Esophagus muscularis mucosa (tissue), 4 donors: ENCODE results near the gene STK10. TPM values are rescaled to one million over a fixed set of nuclear protein-coding genes. Genes with fewer than 3 reads are reported as not detected.

Experiments
- DNase-seq: peaks from one replicate; pipeline ENCODE4 v3.0.0-alpha.2; 2017; ENCODE audit errors: extremely low spot score
- H3K27ac ChIP-seq, 4 donors: fragments of 200-600 bp; sonication (generic); replicated peaks in 1 of 4; 1 replicate in 3 of 4; 2 replicates in 1 of 4; pipeline ENCODE4 v1.5.1; 2016 to 2019; ENCODE audit warnings: mild to moderate bottlenecking in 1 of 4
- H3K27me3 ChIP-seq, 4 donors: fragments of 200-600 bp; sonication (generic); one replicate each; pipeline versions ENCODE4 v1.5.1 to v1.6.0; 2016 to 2019
- H3K36me3 ChIP-seq, 4 donors: fragments of 200-600 bp; sonication (generic); one replicate each; pipeline ENCODE4 v1.5.1; 2016 to 2019
- H3K4me1 ChIP-seq, 4 donors: fragments of 200-600 bp; sonication (generic); one replicate each; pipeline ENCODE4 v1.5.1; 2016 to 2019
- H3K4me3 ChIP-seq, 4 donors: fragments of 200-600 bp; sonication (generic); 1 replicate in 2 of 4; 2 replicates in 2 of 4; pipeline ENCODE4 v1.5.1; 2016 to 2019; ENCODE audit warnings: mild to moderate bottlenecking in 4 of 4, moderate library complexity in 1 of 4
- H3K9me3 ChIP-seq, 4 donors: fragments of 200-600 bp; sonication (generic); 1 replicate in 3 of 4; 2 replicates in 1 of 4; pipeline ENCODE4 v1.5.1; 2016 to 2019
- EP300 ChIP-seq: sonication (generic); formaldehyde crosslinking; IDR thresholded peaks from one replicate; pipeline ENCODE4 v1.6.1; 2017; ENCODE audit warnings: antibody characterized with exemption
- POLR2A ChIP-seq: fragments of 450-650 bp; IDR thresholded peaks from one replicate; pipeline ENCODE4 v1.6.1; 2017; ENCODE audit warnings: antibody characterized with exemption, moderate library complexity, mild to moderate bottlenecking, low read depth
- POLR2AphosphoS5 ChIP-seq, 2 donors: sonication (generic); formaldehyde crosslinking; IDR thresholded peaks; one replicate each; pipeline ENCODE4 v1.6.1; 2017; ENCODE audit warnings: antibody characterized with exemption in 2 of 2
- WGBS: methylation state at CpG from one replicate; pipeline ENCODE4 v1.1.5; 2018; 5-methylcytosine and 5-hydroxymethylcytosine counted together
- intact Hi-C: fragments of 100-400 bp; cut with DNase I; formaldehyde crosslinking; loops from one replicate; pipeline ENCODE4 v1.15.1; 2023
- total RNA-seq, 4 donors: library from RNA; depleted of rRNA; stranded (reverse); fragments of >200 nt; gene quantifications; one replicate each; pipeline versions ENCODE4 v1.1.0 to v1.2.1, GENCODE V29; 2016
- TF ChIP-seq, protein P1 (sequence below), 3 experiments: fragments of 200-600 bp in 2 of 3; fragments of 450-650 bp in 1 of 3; sonication (generic) in 2 of 3; IDR thresholded peaks; one replicate each; pipeline ENCODE4 v1.5.1; 2017 to 2019; ENCODE audit warnings: antibody characterized with exemption in 3 of 3, mild to moderate bottlenecking in 2 of 3, moderate library complexity in 1 of 3

Gene STK10
- total RNA-seq, 4 donors from 2014 or later: 18.8 to 21.8 (median 19.4) TPM

DNA sequence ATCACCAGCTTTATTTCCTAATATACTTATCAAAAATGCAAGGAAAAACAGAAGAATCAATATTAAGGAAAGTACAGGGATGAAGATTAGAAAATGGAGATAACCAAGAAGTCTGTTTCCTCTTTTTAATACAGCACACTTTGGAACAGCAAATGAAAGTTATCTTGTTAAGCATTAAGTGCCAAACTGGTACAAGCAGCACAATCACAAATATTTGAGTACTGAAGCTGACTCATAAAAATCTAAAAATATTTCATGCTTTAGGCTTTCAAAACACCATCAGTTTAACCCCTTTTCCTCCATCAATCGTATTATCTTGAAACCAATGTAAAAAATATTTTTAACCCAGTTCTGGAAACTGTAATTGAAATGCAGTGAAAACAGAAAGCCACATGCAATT lies 184.3 kb downstream of the STK10 start:
- Histone ChIP-seq H3K27ac (peak overlapping the region in 3 of 4 donors; percentile 1 to 91 (median 28)), H3K4me3 (peak overlapping the region in 1 of 4 donors; percentile 11), H3K4me1 (peaks cover 63 to 81% (median 70%) of the 10 kb centered on the region in 4 donors), H3K27me3 (no peaks in the 10 kb centered on the region), H3K36me3 (no peaks in the 10 kb centered on the region), H3K9me3 (no peaks in the 10 kb centered on the region)
- intact Hi-C loops: loop anchor here (2.0 to 5.0 kb wide), 2 partner anchors 41 to 91 kb away; no protein-coding TSS in a partner anchor
- no peak for TF ChIP-seq EP300
- TF ChIP-seq POLR2A: no peak
- TF ChIP-seq POLR2AphosphoS5 (IDR thresholded peaks at IDR 0.05): no peak
- TF ChIP-seq, protein P1, sequence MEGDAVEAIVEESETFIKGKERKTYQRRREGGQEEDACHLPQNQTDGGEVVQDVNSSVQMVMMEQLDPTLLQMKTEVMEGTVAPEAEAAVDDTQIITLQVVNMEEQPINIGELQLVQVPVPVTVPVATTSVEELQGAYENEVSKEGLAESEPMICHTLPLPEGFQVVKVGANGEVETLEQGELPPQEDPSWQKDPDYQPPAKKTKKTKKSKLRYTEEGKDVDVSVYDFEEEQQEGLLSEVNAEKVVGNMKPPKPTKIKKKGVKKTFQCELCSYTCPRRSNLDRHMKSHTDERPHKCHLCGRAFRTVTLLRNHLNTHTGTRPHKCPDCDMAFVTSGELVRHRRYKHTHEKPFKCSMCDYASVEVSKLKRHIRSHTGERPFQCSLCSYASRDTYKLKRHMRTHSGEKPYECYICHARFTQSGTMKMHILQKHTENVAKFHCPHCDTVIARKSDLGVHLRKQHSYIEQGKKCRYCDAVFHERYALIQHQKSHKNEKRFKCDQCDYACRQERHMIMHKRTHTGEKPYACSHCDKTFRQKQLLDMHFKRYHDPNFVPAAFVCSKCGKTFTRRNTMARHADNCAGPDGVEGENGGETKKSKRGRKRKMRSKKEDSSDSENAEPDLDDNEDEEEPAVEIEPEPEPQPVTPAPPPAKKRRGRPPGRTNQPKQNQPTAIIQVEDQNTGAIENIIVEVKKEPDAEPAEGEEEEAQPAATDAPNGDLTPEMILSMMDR (IDR thresholded peaks at IDR 0.05): no peak
- WGBS: 15% methylated on average over 1 of the region's 1 CpG
- DNase-seq: no peak

DNA sequence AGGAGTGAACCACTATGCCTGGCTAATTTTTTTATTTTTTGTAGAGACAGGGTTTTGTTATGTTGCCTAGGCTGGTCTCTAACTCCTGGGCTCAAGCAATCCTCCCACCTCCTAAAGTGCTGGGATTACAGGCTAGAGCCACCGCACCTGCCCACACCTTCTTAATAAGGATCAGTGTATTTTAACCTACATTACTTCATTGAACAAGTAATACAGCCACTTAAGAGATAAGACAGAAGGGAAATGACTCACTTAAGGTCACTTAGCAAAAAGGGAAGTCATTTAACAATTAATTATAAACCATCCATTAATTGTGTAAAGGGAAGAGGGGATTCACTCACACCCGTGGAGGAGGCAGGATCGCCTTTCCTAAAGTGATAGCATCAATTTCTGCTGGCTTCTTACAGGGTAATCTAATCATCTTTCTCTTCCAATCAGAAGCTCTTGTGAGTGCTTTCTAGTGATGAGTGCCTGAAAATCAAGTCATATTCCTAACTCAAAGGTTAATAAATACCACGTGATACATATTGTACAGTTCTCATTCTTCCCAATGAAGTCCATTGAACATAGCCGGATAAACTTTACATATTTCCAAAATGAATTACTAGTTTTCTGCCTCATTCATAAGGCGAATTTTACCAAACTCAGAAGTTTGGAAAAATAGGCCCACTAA lies 185.0 kb downstream of the STK10 start:
- Histone ChIP-seq H3K4me3 (no peak overlapping the region), H3K36me3 (no peaks in the 10 kb centered on the region), H3K4me1 (peaks cover 58 to 83% (median 75%) of the 10 kb centered on the region in 4 donors), H3K27me3 (no peaks in the 10 kb centered on the region), H3K27ac (peak overlapping the region; percentile 1 to 91 (median 16)), H3K9me3 (no peaks in the 10 kb centered on the region)
- 80% methylated on average over 6 of the region's 6 CpGs for WGBS
- no peak for DNase-seq
- intact Hi-C loops: loop anchor here (2.0 to 5.0 kb wide), 2 partner anchors 41 to 90 kb away; no protein-coding TSS in a partner anchor
- TF ChIP-seq, protein P1 (IDR thresholded peaks at IDR 0.05): no peak
- no peak for TF ChIP-seq EP300
- no peak for TF ChIP-seq POLR2AphosphoS5 (IDR thresholded peaks at IDR 0.05)
- no peak for TF ChIP-seq POLR2A

DNA sequence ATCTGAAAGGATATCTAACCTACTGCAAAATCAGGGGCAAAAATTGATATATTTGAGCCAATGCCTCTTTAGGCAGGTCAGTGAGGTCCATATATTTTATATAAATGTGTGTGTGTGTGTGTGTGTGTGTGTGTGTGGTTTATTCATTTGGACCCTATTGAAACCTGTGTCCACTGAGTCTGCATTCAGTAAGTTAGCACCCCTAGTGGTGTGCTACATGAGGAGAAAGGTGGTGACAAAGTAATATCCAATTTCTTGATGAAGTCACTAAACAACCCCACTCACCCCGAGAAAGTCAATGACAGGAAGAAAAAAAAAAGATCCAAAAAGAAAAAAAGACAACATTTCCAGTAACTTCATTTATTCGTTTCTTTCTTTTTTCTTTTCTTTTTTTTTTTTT lies 185.7 kb downstream of the STK10 start:
- Histone ChIP-seq H3K27ac (no peak overlapping the region), H3K4me3 (no peak overlapping the region), H3K4me1 (peaks cover 51 to 82% (median 69%) of the 10 kb centered on the region in 4 donors), H3K36me3 (no peaks in the 10 kb centered on the region), H3K27me3 (no peaks in the 10 kb centered on the region), H3K9me3 (no peaks in the 10 kb centered on the region)
- WGBS: 34% methylated on average over 2 of the region's 2 CpGs
- TF ChIP-seq POLR2A: no peak
- TF ChIP-seq, protein P1 (IDR thresholded peaks at IDR 0.05): peak in 2 of 3 experiments; percentile 7 to 36
- DNase-seq: no peak
- intact Hi-C loops: loop anchor here (2.0 to 5.0 kb wide), 2 partner anchors 40 to 90 kb away; no protein-coding TSS in a partner anchor

DNA sequence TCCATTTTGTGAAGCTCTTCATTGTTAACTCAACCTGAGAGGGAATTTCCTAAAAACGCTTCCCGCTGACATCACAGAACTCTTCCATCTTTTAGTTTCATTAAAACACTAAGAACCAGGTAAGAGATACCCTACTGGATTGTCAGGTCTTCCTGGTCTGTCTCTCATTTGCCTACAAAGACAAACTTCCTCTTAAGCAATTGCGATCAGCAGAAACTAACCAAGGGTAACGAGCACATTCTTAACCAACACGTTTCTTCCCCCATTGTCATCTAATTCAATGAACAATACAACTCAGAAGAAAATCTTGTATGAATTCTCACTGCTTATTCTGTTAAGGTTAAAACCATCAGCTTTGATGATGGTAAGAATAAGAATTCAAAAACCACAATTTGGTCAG lies 188.1 kb downstream of the STK10 start:
- TF ChIP-seq POLR2AphosphoS5 (IDR thresholded peaks at IDR 0.05) (no peak), POLR2A (no peak), EP300 (no peak)
- TF ChIP-seq, protein P1 (IDR thresholded peaks at IDR 0.05): no peak
- Histone ChIP-seq H3K36me3 (peaks cover 0 to 11% (median 0%) of the 10 kb centered on the region in 4 donors), H3K27ac (no peak overlapping the region), H3K4me1 (peaks cover 52 to 84% (median 74%) of the 10 kb centered on the region in 4 donors), H3K27me3 (no peaks in the 10 kb centered on the region), H3K4me3 (no peak overlapping the region), H3K9me3 (no peaks in the 10 kb centered on the region)
- intact Hi-C loops: loop anchor here (5.0 kb wide), 1 partner anchor 38 kb away; no protein-coding TSS in a partner anchor
- DNase-seq: no peak
- 89% methylated on average over 5 of the region's 5 CpGs for WGBS
